HepG2 (cell line): ENCODE results near the gene CLDN9. TPM values are rescaled to one million over a fixed set of nuclear protein-coding genes. Genes with fewer than 3 reads are reported as not detected.

ENCODE experiments used
- ARID2 ChIP-seq: sonication (generic); formaldehyde crosslinking; IDR thresholded peaks from 2 replicates; pipeline ENCODE4 v1.8.1; 2022; ENCODE audit warnings: mild to moderate bottlenecking, missing genetic modification reagents, borderline replicate concordance
- BCL6 ChIP-seq: IDR thresholded peaks from 2 replicates; pipeline ENCODE4 v1.6.1; 2016; ENCODE audit warnings: missing genetic modification reagents, missing compliant biosample characterization
- DDIT3 ChIP-seq: sonication (generic); formaldehyde crosslinking; IDR thresholded peaks from 2 replicates; pipeline ENCODE4 v1.4.0; 2020; ENCODE audit warnings: mild to moderate bottlenecking, missing genetic modification reagents
- FOXM1 ChIP-seq: sonication (generic); formaldehyde crosslinking; IDR thresholded peaks from 2 replicates; pipeline ENCODE4 v1.5.0; 2020; ENCODE audit warnings: missing genetic modification reagents
- HIC2 ChIP-seq: sonication (generic); formaldehyde crosslinking; IDR thresholded peaks from 2 replicates; pipeline ENCODE4 v1.9.0; 2022; ENCODE audit warnings: low read depth, missing genetic modification reagents
- NRL ChIP-seq: sonication (generic); formaldehyde crosslinking; IDR thresholded peaks from 2 replicates; pipeline ENCODE4 v1.5.0; 2020; ENCODE audit warnings: missing genetic modification reagents, mild to moderate bottlenecking, moderate library complexity, borderline replicate concordance
- SRSF9 ChIP-seq: fragments of 200-400 bp; formaldehyde crosslinking; IDR thresholded peaks from 2 replicates; pipeline ENCODE4 v1.6.1; 2018; ENCODE audit warnings: borderline replicate concordance, mild to moderate bottlenecking, low read depth, low read length; ENCODE audit not compliant: insufficient read depth, poor library complexity, severe bottlenecking
- U2AF2 ChIP-seq: fragments of 200-400 bp; formaldehyde crosslinking; IDR thresholded peaks from 2 replicates; pipeline ENCODE4 v1.6.1; 2017; ENCODE audit warnings: low read depth, mild to moderate bottlenecking, low read length
- ZBTB33 ChIP-seq: sonication (generic); formaldehyde crosslinking; IDR thresholded peaks from 2 replicates; pipeline ENCODE4 v1.4.0; 2020; ENCODE audit warnings: missing genetic modification reagents
- ZFYVE20 ChIP-seq: sonication (generic); formaldehyde crosslinking; IDR thresholded peaks from 2 replicates; pipeline ENCODE4 v1.8.0; 2023; ENCODE audit warnings: low read depth, mild to moderate bottlenecking, moderate library complexity, missing genetic modification reagents, borderline replicate concordance
- ZNF280B ChIP-seq: sonication (generic); formaldehyde crosslinking; IDR thresholded peaks from 2 replicates; pipeline ENCODE4 v1.5.0; 2020; ENCODE audit warnings: missing genetic modification reagents, mild to moderate bottlenecking, borderline replicate concordance
- ZNF414 ChIP-seq: sonication (generic); formaldehyde crosslinking; IDR thresholded peaks from 2 replicates; pipeline ENCODE4 v1.5.0; 2020; ENCODE audit warnings: missing genetic modification reagents
- ZNF543 ChIP-seq: sonication (generic); formaldehyde crosslinking; IDR thresholded peaks from 2 replicates; pipeline ENCODE4 v1.4.0; 2020; ENCODE audit warnings: mild to moderate bottlenecking, missing genetic modification reagents
- ZNF687 ChIP-seq: sonication (generic); formaldehyde crosslinking; IDR thresholded peaks from 2 replicates; pipeline ENCODE4 v1.5.1; 2020; ENCODE audit warnings: mild to moderate bottlenecking, missing genetic modification reagents, moderate library complexity
- ZNF776 ChIP-seq: sonication (generic); formaldehyde crosslinking; IDR thresholded peaks from 2 replicates; pipeline ENCODE4 v1.4.0; 2020; ENCODE audit warnings: mild to moderate bottlenecking, missing genetic modification reagents
- ZNF777 ChIP-seq: sonication (generic); formaldehyde crosslinking; IDR thresholded peaks from 2 replicates; pipeline ENCODE4 v1.4.0; 2020; ENCODE audit warnings: missing genetic modification reagents
- polyA plus RNA-seq, 8 experiments: library from polyadenylated mRNA; depleted of rRNA in 3 of 8; stranded (reverse) in 7 of 8; unstranded in 1 of 8; fragments of >200 nt; fragmentation: Illumina TruSeq in 4 of 8; extraction: Trizol in 4 of 8; gene quantifications; 2 replicates each; pipeline versions ENCODE4 v1.2.1 to v1.2.3, GENCODE V29; 2011 to 2016; ENCODE audit warnings: low read depth in 4 of 8, missing spikeins in 1 of 8, mixed read lengths in 1 of 8; ENCODE audit not compliant: insufficient read depth in 1 of 8
- total RNA-seq, 5 experiments: library from RNA; depleted of rRNA; stranded (reverse); fragments of >200 nt; fragmentation: Illumina TruSeq; extraction: Trizol; gene quantifications; 2 replicates each; pipeline ENCODE4 v1.2.3, GENCODE V29; 2016; ENCODE audit warnings: low read depth in 1 of 5

Gene CLDN9
- total and polyA plus RNA-seq, 2 of the 13 experiments (the other 11 are each of a cell fraction or from before 2014, with no cell fraction given), result 0.15 to 0.26 TPM

GRCh38 chr16:2979669-2980226 is 33.0 kb upstream of the CLDN9 start (continued):
- TF ChIP-seq HIC2 (CRISPR knock-in tag), result no peak
- TF ChIP-seq DDIT3 (CRISPR knock-in tag), result no peak
- TF ChIP-seq U2AF2, result no peak
- TF ChIP-seq ZNF687, result 0 out of 2 replicates have a peak, but pooled peaks have one; percentile 1
- TF ChIP-seq ZBTB33 (CRISPR knock-in tag), result no peak
- no peak for TF ChIP-seq BCL6 (CRISPR knock-in tag)
- no peak for TF ChIP-seq FOXM1 (CRISPR knock-in tag)
- no peak for TF ChIP-seq ZNF543 (CRISPR knock-in tag)
- TF ChIP-seq ZFYVE20 (CRISPR knock-in tag), result 0 out of 2 replicates have a peak, but pooled peaks have one; percentile 2
- peak; percentile 68; the same call in 1 of the 2 replicates for TF ChIP-seq ZNF280B (CRISPR knock-in tag)
- no peak for TF ChIP-seq ZNF414 (CRISPR knock-in tag)
- 0 out of 2 replicates have a peak, but pooled peaks have one; percentile 2 for TF ChIP-seq ARID2 (CRISPR knock-in tag)
- 0 out of 2 replicates have a peak, but pooled peaks have one; percentile 3 for TF ChIP-seq ZNF777 (CRISPR knock-in tag)
- TF ChIP-seq ZNF776 (CRISPR knock-in tag), result no peak
- TF ChIP-seq NRL (CRISPR knock-in tag), result 0 out of 2 replicates have a peak, but pooled peaks have one; percentile 39
- TF ChIP-seq SRSF9, result no peak
